GM21515 (cell line): ENCODE data around the gene AGPAT1.

Experiments used
- ATAC-seq: cut with Tn5 transposase; IDR thresholded peaks from one replicate; pipeline ENCODE4 v1.9.1; 2021; ENCODE audit not compliant: unreplicated experiment

AGPAT1 gene

DNA sequence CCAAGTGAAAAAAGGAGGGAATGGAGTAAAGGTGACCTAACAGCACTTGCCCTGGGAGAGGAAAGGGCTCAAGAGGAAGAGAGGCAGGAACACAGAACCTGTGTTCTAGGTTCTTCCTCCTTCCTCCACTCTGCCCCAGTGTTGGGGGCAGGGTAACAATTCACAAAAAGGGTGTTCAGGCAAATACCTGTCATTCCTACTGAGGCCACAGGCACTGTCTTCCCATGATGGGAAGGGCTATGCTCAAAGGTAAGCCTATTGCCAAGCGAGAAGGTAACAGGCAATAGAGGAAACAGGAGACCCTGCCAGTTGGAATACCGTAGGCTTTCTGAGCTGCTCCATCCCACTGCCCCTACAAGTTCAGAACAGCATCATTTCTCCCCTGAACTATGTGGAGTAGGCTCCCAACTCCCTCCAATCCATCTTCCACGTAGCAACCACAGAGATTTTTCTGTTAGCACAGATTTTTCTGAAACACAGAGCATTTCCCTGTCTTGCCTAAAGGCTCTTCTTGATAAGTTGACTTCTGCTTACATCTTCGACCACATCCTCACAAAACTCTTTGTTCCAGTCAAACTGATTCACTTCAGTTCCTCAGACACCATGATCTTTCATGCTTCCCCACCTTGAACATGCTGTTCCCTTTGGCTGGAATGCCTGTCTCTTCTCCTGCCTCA, 2.7 kb downstream of the AGPAT1 start:
- no peak for ATAC-seq

DNA sequence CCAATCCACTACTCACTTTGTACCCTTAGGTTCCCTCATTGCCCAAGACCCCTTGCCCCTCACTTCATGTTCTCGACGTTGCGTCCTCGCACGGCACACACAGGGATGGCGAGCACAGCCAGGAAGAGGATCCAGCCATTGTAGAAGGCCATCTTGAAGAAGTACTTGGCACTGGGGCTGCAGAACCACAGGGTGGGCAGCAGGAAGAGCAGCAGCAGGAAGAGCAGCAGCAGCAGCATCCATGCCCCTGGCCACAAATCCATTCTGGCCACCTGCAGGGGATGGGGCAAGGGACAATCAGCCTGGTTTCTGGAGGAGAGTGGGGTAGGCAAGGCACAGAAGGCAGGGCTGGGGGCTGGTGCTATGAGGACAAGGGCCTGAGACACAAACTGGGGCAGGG, 4.7 kb downstream of the AGPAT1 start:
- no peak for ATAC-seq

GRCh38 chr6:32170294-32170693, 5.6 kb downstream of the AGPAT1 start:
- ATAC-seq: no peak

- no peak for ATAC-seq
Observed at GRCh38 chr6:32168807-32169591, 6.9 kb downstream of the AGPAT1 start.

GRCh38 chr6:32168350-32168749, 7.5 kb downstream of the AGPAT1 start:
- ATAC-seq: no peak

- ATAC-seq: no peak
Observed at GRCh38 chr6:32167761-32168262, 8.1 kb downstream of the AGPAT1 start.

- ATAC-seq: no peak
Observed at GRCh38 chr6:32167154-32167760, 8.6 kb downstream of the AGPAT1 start.

- ATAC-seq: no peak
Observed at GRCh38 chr6:32166411-32167061, 9.3 kb downstream of the AGPAT1 start.

DNA sequence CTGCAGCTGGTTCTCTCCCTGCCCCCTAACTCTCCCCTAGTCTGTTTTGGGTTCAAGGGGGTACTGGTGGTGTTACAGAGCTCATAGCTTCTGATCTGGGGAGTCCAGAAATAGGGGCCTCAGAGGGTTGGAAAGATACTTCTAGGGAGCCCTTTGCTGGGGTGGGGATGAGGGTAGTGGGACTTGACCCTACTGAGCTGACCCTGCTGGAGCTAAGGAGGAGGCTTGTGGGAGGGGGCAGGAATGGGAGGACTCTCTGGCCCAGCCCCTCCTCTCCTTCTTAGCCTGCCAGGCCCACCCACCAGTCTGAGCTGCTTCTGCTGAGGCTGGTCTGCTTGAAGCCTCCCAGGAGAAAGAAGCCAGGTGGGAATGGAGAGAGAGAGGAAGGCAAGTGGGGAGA, 11.6 kb downstream of the AGPAT1 start, which contains the start of gene EGFL8:
Gene EGFL8, plus strand, starts transcription at position 301 of the 400 bp plus-strand sequence. CDS start 1,571 bp downstream, outside the sequence.
- ATAC-seq: no peak

- no peak for ATAC-seq
Observed at GRCh38 chr6:32163559-32164258, 12.2 kb downstream of the AGPAT1 start.

- ATAC-seq: no peak
Observed at GRCh38 chr6:32158052-32158451, 17.8 kb downstream of the AGPAT1 start.

DNA sequence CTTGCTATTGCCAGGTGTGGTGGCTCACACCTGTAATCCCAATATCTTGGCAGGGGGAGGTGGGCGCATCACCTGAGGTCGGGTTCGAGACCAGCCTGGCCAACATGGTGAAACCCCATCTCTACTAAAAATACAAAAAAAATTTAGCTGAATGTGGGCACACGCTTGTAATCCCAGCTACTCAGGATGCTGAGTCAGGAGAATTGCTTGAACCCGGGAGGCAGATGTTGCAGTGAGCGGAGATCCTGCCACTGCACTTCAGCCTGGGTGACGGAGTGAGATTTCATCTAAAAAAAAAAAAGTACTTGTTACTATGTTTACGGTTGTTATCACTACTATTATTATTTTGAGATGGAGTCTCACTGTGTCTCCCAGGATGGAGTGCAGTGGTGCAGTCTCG, 19.0 kb downstream of the AGPAT1 start:
- ATAC-seq: no peak

- ATAC-seq: no peak
Observed at GRCh38 chr6:32154514-32155161, 21.2 kb downstream of the AGPAT1 start.

- ATAC-seq: no peak
Observed at GRCh38 chr6:32153564-32154513, 22.0 kb downstream of the AGPAT1 start, which contains the start of gene PPT2. Gene PPT2 (plus strand): TSS chr6:32154141. CDS start chr6:32154595, 454 bp downstream.

- ATAC-seq: no peak
Observed at GRCh38 chr6:32152769-32153563, 22.9 kb downstream of the AGPAT1 start.

DNA sequence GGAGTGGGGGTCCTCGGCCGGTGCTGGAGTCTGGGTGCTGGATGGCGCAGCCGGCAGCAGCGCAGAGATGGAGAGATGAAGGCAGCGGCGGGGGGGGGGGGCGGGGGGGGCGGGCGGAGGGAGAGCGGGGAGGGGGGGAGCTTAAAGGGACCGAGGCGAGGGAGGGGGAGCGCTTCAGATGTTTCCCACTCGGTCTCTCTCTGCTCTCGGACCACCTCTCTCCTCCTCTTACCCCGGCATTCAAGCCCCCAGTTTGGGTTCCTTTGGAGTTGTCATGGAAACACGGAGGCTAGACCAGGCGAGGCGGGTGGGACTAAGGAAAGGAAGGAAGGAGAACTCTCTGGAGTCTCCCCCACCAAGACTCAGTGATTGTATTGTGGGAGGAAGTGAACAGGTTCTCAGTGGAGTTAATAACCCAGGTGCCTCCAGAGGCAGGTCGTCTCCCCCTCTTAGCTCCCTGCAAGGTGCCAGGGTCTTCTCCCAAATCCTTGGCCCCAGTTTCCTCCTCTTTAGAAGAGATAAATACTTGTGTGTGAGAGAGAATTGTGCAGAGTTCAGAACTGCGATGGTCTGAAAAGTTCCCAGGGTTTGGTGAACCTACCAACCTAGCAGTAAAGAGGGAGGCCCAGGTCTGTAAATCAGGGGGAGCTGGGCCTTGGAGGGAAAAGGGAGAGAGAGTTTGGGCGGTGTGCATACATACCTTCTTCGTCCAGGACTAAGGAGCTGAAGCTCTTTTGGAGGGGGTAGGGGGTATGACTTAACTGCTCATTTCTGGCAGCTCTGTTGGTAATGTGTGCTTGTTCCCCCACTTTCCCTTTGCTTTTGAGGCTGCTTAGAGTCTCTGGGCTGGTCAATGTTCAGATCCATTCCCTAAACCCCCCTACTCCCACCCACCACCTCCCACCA, 23.8 kb downstream of the AGPAT1 start, which contains the start of gene PRRT1:
Gene PRRT1, minus strand, starts transcription at position 77 of the 906 bp plus-strand sequence. CDS start 112 bp downstream, outside the sequence.
- ATAC-seq: no peak
